ENCODE results near the gene EHD3. TPM values are rescaled to one million over a fixed set of nuclear protein-coding genes. Genes with fewer than 3 reads are reported as not detected.

EHD3 gene
- total and polyA plus RNA-seq, 3 donors from 2014 or later, result 3.5 to 5.1 (median 4.5) TPM

DNA sequence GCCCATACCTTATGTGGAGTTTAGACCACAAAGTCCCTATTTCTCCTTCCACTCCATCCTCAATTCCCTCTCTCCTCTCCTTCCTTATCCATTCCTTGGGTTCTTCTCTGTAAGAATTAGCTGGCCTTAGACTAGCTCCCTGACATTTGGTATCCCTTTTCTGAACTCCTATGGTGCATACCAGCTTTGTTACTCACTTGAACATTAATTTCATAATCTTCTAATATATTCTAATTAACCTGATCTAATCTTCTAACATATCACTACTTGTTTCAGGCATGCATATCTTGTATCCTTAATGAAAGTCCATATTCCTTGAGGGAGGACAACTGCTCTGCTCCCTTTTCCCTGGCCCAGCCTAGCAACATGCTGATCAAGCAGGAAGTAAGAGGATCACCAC is 66.4 kb downstream of the EHD3 start:
- no peaks in the 10 kb centered on the region for H3K36me3 ChIP-seq (ENCODE audit: low read depth, missing control alignments)
- no peak overlapping the region for H3K4me3 ChIP-seq
- H3K27ac ChIP-seq, result no peak overlapping the region
- DNase-seq, result no peak
- no peaks in the 10 kb centered on the region for H3K27me3 ChIP-seq
- TF ChIP-seq, protein P1, sequence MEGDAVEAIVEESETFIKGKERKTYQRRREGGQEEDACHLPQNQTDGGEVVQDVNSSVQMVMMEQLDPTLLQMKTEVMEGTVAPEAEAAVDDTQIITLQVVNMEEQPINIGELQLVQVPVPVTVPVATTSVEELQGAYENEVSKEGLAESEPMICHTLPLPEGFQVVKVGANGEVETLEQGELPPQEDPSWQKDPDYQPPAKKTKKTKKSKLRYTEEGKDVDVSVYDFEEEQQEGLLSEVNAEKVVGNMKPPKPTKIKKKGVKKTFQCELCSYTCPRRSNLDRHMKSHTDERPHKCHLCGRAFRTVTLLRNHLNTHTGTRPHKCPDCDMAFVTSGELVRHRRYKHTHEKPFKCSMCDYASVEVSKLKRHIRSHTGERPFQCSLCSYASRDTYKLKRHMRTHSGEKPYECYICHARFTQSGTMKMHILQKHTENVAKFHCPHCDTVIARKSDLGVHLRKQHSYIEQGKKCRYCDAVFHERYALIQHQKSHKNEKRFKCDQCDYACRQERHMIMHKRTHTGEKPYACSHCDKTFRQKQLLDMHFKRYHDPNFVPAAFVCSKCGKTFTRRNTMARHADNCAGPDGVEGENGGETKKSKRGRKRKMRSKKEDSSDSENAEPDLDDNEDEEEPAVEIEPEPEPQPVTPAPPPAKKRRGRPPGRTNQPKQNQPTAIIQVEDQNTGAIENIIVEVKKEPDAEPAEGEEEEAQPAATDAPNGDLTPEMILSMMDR (IDR thresholded peaks at IDR 0.05), result no peak
- TF ChIP-seq POLR2A (IDR thresholded peaks at IDR 0.05), result no peak
- no peaks in the 10 kb centered on the region for H3K9me3 ChIP-seq
- intact Hi-C loops (cut with DNase I; ENCODE audit: low total_unique reads), result no loop called here
- H3K4me1 ChIP-seq, result no peaks in the 10 kb centered on the region

DNA sequence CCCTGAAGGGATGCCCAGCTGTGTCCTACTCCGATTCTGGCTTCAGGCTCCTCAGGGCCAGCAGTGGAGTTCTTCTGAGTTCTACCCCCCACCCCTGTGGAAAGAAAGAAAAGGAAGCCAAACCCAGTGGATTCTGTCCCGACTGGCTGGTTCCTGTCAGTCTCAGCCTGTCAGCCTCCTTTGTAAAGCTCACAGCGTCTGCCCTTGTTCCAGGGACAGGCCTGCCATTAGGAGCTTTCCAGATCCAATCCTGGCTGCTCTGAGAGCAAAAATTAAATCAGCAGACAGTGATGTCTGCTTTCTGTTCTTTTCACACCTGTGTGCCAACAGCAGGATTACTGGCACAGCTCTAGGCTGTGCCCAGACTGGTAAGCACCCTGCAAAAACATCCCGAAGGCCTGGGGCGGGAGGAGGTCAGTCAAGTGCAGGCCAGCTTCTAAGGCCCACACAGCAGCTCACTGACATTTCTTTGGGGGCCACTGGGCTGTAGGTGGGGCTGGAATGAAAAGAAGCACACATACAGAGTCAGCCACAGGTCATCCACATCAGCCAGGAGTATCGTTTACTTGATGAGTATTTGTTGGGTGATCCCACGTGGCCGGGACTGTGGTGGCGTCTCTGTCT is 69.1 kb downstream of the EHD3 start:
- intact Hi-C loops (cut with DNase I; ENCODE audit: low total_unique reads), result no loop called here
- Histone ChIP-seq H3K9me3 (no peaks in the 10 kb centered on the region), H3K4me1 (no peaks in the 10 kb centered on the region), H3K4me3 (no peak overlapping the region), H3K36me3 (ENCODE audit: low read depth, missing control alignments) (no peaks in the 10 kb centered on the region), H3K27me3 (no peaks in the 10 kb centered on the region), H3K27ac (no peak overlapping the region)
- no peak for DNase-seq
- WGBS, 2 donors, result 82 to 86% methylated on average over 4 to 9 of the region's 9 CpGs
- TF ChIP-seq POLR2A (IDR thresholded peaks at IDR 0.05), result no peak
- TF ChIP-seq, protein P1 (IDR thresholded peaks at IDR 0.05), result no peak

DNA sequence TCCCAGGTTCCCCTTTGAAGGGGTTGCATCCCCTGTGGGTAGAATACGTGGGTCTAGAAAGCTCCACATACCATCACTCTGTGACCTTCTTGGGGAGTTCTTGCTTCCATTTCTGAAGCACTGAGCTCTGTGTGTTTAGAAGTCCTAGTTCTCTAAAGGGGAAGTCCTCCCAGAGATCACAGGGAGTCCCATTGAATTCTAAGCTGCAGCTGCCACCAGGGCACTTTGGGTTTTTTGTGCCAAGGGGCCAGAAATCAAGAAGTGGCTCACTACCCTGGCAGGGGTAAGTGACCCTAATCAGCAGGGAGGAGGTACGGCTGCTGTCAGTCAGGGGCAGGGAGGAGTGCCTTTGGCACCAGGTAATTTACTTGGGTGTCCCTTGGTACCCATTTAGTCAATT is 70.9 kb downstream of the EHD3 start:
- H3K9me3 ChIP-seq, result no peaks in the 10 kb centered on the region
- DNase-seq, result no peak
- no peaks in the 10 kb centered on the region for H3K4me1 ChIP-seq
- no peaks in the 10 kb centered on the region for H3K27me3 ChIP-seq
- intact Hi-C loops (cut with DNase I; ENCODE audit: low total_unique reads), result no loop called here
- no peaks in the 10 kb centered on the region for H3K36me3 ChIP-seq (ENCODE audit: low read depth, missing control alignments)
- TF ChIP-seq, protein P1 (IDR thresholded peaks at IDR 0.05), result no peak
- no peak for TF ChIP-seq POLR2A (IDR thresholded peaks at IDR 0.05)
- no peak overlapping the region for H3K4me3 ChIP-seq
- WGBS, 2 donors, result 85 to 92% methylated on average over 2 of the region's 2 CpGs
- H3K27ac ChIP-seq, result no peak overlapping the region

DNA sequence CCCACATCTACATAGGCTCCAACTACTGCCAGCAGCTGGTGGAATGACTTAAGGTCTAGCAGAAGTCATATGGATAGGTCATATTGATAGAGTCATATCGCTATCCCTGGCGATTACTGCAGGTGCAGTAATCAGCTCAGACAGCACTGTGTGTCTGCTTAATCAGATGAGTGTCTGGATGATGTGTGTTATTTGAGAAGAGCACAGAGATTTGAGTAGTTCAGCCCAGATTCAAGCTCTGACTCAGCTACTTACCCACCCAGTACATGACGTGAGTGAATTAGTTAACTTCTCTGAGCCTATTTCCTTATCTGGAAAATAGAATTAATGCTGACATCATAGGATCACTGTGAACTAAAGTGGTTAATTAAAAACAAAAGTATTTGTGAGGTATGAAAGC is 78.9 kb downstream of the EHD3 start:
- DNase-seq, result no peak
- Histone ChIP-seq H3K4me1 (no peaks in the 10 kb centered on the region), H3K27me3 (no peaks in the 10 kb centered on the region), H3K4me3 (no peak overlapping the region), H3K9me3 (no peaks in the 10 kb centered on the region), H3K36me3 (ENCODE audit: low read depth, missing control alignments) (no peaks in the 10 kb centered on the region), H3K27ac (no peak overlapping the region)
- 88 to 90% methylated on average over 3 of the region's 3 CpGs for WGBS, 2 donors
- no peak for TF ChIP-seq POLR2A (IDR thresholded peaks at IDR 0.05)
- TF ChIP-seq, protein P1 (IDR thresholded peaks at IDR 0.05), result no peak
- intact Hi-C loops (cut with DNase I; ENCODE audit: low total_unique reads), result no loop called here

DNA sequence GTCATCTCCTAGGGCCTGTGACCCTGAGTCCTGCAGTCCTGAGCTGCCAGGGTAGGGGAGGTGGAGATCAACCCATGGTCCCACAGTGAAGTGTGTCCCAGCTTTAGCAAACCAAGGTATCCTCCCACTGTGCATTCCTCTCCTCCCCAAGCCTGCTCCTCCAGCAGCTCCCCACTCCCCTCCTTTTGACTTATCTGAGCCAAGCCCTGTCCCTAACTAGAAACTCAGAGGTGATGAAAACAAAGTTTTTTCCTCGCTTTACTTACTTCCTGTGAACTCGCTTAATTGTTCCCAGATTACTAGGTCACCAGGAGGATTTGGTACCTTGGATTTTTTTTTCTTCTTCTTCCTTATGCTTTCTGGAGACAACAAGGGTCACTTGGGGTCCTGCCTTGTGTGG is 80.8 kb downstream of the EHD3 start:
- H3K9me3 ChIP-seq, result no peaks in the 10 kb centered on the region
- no peaks in the 10 kb centered on the region for H3K36me3 ChIP-seq (ENCODE audit: low read depth, missing control alignments)
- no peak overlapping the region for H3K4me3 ChIP-seq
- intact Hi-C loops (cut with DNase I; ENCODE audit: low total_unique reads), result no loop called here
- DNase-seq, result no peak
- H3K4me1 ChIP-seq, result no peaks in the 10 kb centered on the region
- H3K27me3 ChIP-seq, result no peaks in the 10 kb centered on the region
- no peak overlapping the region for H3K27ac ChIP-seq
- WGBS, 2 donors, result 96 to 100% methylated on average over 2 of the region's 2 CpGs
- no peak for TF ChIP-seq POLR2A (IDR thresholded peaks at IDR 0.05)
- TF ChIP-seq, protein P1 (IDR thresholded peaks at IDR 0.05), result no peak

Measured in testis (tissue), 3 donors.